ENCODE data around the gene MOB2.

The MOB2 gene

GRCh38 chr11:1469911-1470680 is 16.5 kb downstream of the MOB2 start:
- no peak for DNase-seq

DNA sequence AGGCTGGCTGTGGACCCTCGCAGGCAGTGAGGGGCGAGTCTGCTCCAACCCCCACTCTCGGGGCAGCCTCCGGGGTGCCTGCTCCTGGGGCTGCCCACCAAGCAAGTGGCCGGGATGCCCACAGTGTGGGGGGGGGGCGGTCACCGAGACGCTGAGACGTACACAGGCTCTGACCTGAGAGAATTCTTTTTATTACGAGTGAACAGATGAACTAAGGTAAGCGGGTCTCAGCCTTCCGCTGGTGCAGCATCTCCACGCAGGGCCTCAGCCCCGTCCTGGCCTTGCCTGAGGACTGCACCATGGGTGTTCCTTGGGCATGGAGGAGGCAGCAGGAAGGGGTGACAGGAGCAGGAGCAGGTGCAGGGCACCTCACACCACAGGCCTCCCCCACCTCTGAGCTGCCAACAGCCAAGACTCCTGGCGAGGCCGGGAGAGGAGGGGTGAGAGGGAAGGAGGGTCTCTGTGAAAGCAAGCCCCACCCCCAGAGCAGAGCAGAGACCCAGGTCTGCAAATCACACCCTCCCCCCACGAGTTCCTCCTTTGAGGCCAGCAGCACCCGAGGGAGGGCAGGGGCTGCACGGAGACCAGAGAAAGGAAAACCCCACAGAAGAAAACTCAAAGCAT is 17.2 kb downstream of the MOB2 start:
- no peak for DNase-seq

GRCh38 chr11:1468473-1469066 is 18.0 kb downstream of the MOB2 start:
- DNase-seq, result no peak

DNA sequence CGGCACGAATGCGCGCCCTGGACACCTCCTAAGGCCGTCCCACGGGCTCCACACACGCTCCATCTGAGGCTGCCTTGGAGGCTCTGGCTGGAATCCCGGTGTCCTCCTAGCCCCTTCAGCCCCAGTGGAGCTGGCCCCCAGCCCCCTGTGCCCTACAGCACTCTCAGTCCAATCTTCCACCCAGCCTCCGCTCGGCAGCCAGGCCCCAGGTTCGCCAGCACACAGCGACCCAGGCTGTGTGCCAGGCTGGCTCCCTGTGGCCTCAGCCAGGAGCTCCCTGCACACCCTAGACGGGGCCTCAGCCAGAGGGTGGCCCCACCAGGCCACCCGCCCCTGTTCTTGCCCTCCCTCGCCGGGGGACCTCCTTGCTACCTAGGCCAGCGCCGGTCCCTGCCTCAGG is 18.6 kb downstream of the MOB2 start:
- DNase-seq, result no peak

GRCh38 chr11:1467270-1467669 is 19.3 kb downstream of the MOB2 start:
- DNase-seq, result no peak

GRCh38 chr11:1466784-1467183 is 19.8 kb downstream of the MOB2 start:
- DNase-seq, result no peak

DNA sequence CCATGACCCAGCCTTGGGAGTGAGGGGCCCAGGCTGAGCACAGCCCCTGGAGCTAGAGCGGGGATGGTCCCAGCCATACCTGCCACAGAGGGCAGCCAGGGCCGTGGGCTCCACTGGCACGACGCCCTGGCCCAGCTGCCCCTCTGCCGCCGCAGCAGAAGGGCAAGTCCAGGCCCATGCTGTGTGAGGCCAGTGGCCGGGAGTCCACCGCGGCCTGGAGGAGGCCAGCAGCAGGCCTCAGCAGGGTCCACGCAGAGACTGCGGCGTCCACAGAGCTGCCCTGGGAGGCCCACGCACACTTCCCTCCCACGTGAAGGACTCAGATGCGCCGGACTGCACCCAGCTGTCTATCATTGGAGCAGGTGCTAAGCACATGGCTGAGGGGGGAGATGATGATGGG is 23.5 kb downstream of the MOB2 start:
- no peak for DNase-seq

DNA sequence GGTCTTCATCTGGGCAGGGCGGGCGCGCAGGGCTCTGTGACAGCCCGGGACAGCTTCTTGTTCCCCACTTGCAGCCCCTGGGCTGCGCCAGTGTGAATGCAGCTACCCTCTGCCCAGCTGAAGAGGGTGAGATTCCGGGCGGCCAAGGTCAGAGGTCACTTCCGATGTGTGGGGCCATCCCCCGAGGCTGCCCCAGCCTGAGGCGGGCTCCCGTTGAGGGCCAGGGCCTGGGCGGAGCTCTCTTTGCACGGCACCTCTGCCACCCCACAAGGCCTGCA is 23.9 kb downstream of the MOB2 start:
- no peak for DNase-seq

GRCh38 chr11:1461826-1462697 is 24.5 kb downstream of the MOB2 start:
- no peak for DNase-seq

GRCh38 chr11:1460986-1461825 is 25.4 kb downstream of the MOB2 start:
- DNase-seq, result no peak

DNA sequence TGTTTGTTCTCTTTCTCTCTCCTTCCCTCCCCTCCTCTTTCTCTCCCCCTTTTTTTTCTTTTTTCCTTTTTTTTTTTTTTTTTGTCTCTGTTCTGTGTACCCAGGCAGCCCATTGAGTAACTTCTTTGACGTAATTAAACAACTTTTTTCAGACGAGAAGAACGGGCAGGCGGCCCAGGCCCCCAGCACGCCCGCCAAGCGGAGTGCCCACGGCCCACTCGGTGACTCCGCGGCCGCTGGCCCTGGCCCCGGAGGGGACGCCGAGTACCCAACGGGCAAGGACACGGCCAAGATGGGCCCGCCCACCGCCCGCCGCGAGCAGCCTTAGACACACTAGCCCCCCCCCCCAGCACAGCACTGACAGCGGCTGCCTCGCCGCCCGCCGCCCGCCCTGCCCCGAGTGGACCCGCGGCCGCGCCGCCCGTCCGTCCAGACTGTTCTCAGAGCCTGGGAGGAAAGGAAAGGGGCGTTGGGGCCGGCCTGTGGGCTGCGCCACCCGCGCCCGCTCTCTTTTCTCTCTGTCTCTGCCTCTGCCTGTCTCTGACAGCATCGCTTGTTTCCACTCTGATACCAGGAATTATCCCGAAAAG is 26.1 kb downstream of the MOB2 start:
- DNase-seq, result no peak

- no peak for DNase-seq
Measured at GRCh38 chr11:1459764-1460395, 26.7 kb downstream of the MOB2 start.

DNA sequence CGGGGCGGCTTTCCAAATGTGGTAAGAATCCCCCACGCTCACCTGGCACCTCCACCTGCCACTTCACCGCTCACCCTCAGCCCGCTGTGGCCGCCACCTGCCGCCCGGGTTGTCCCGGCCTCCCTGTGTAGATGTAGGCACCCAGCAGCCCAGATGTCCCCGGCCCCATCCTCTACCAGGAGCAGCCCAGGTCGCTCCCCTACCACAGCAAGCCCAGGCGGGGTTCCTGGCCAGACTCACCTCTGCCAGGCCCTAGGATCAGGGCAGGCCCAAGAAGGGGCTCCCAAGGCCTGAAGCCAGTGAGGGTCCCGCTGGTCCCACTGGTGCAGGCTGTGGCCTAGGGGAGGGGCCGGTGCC is 27.4 kb downstream of the MOB2 start:
- DNase-seq, result no peak

DNA sequence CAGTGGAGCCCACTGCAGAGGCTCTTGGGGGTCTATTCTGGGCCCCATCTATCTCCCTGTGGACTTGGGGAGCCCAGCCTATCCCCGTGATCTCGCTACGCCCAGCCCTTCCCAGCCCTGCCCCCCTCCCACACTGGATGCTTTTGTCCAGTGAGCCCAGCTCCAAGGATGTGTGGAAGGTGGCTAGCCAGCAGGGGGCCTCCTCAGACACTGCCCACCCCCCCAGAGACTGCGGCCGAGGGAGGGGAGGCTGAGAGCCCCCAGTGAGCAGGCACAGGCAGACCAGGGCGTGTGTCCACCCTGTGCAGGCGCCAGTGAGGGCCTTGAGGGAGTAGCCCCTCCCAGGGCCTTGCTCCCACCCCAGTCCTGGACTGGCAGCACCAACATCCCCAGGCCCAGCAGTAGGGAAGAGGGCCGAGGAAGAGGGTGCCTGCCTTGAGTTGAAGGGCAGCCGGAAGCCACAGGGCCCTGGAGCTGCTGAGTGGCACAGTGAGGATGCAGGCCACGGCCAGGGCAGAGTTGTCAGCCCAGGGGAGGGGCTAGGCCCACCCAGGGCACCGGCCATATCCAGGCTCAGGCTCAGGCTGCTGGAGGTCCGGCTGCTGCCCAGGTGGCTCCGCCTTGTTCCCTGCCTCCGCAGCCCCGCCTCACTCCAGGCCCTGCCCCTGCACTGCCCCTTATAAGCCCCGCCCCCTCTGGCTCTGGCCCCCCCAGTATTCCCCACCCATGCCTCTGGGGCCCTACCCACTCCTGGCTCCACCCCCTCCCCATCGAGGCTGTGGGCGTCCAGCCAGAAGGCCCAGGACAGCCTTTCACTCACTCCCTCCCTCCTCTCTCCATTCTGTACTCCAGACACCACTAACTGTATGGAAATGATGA is 28.0 kb downstream of the MOB2 start:
- no peak for DNase-seq

DNA sequence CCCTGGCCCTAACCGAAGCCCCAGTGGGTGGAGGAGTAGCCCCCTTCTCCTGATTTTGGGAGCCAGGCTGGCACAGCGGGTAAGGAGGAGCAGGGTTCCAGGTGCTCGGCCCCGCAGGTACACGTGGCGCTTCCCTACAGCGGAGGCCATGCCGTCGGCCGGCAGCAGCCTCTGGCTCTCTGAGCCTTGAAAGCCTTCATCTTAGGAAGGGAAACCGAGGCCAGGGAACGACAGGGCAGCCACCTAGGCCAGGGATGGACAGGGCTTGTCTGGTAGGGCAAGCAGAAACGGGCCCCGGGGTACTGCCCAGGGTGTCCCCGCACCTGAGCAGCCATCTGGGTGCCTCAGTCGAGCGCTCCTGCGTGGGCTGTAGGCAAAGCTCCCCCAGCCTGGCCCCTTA is 28.7 kb downstream of the MOB2 start:
- no peak for DNase-seq

GRCh38 chr11:1457326-1457680 is 29.3 kb downstream of the MOB2 start:
- no peak for DNase-seq

DNA sequence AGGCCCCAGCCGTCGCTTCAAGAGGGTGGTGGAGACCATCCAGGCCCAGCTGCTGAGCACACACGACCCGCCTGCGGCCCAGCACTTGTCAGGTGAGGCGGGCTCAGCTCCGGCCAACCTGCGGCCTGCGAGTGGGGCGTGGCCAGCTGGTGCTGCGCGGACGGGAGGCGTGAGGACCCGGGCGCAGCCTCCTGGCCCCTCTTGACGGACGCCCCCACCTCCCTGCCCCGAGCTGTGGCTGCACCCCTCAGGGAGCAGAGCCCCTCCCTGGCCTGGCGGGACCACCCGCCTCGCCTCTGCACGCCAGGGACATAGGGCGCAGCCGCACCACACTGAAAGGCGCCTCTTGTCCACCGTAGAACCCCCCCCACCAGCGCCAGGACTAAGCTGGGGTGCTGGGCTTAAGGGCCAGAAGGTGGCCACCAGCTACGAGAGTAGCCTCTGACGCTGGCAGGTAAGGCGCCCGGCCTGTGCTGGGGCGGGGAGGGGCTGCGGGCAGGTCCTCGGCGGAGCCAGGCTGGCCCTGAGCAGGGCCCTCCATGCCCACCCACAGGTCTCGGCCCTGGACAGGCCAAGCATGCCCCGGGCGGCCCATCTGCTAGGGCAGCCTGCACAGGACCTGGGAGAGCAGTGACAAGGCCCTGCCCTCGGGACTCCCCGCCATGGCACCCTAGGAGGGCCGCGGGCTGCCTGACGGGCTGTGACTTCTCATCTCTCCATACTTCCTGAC is 29.8 kb downstream of the MOB2 start:
- DNase-seq, result no peak

DNA sequence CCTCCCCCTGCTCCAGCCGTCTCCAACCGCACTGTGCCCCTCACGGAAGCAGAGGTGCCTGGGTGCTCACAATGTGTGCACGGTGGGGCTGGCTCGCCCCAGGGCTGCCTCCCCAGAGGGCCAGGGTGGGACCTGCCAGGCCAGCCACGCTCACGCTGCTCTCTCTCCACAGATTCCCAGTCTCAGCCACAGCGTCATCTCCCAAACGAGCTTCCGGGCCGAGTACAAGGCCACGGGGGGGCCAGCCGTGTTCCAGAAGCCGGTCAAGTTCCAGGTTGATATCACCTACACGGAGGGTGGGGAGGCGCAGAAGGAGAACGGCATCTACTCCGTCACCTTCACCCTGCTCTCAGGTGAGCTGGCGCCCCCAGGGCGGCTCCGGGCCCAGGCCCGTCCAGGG is 30.4 kb downstream of the MOB2 start:
- DNase-seq, result no peak

GRCh38 chr11:1455763-1456060 is 30.9 kb downstream of the MOB2 start:
- no peak for DNase-seq

- DNase-seq, result no peak
Measured at GRCh38 chr11:1455032-1455762, 31.4 kb downstream of the MOB2 start.
